Activated T-cell treated with anti-CD3 and anti-CD28 coated beads, Interleukin-2, amount 50 U/mL, for 1 hour (primary cell): Measurements from ENCODE around the gene CYB5B.
A peak's percentile ranks its signal among the peaks of the same experiment; 100 is the strongest.

ENCODE experiments used
- DNase-seq: peaks from one replicate; pipeline ENCODE4 v3.0.0-alpha.2; 2020

Gene CYB5B

GRCh38 chr16:69424053-69424934 is at the start of gene CYB5B:
Gene CYB5B (plus strand): TSS chr16:69424619. CDS start chr16:69424684, 65 bp downstream.
- peak; percentile 92 for DNase-seq

- no peak for DNase-seq
These were observed 47.9 kb upstream of the CYB5B start for GRCh38 chr16:69376393-69377059.

GRCh38 chr16:69378036-69378435 is 46.4 kb upstream of the CYB5B start:
- no peak for DNase-seq

- DNase-seq: no peak
These were observed 45.7 kb upstream of the CYB5B start for GRCh38 chr16:69378760-69379159.

- DNase-seq: no peak
These were observed 43.2 kb upstream of the CYB5B start for GRCh38 chr16:69381231-69381630.

GRCh38 chr16:69382421-69382820 is 42.0 kb upstream of the CYB5B start:
- no peak for DNase-seq

- no peak for DNase-seq
These were observed 39.4 kb upstream of the CYB5B start for GRCh38 chr16:69384974-69385373.

- DNase-seq: no peak
These were observed 37.8 kb upstream of the CYB5B start for GRCh38 chr16:69386596-69386995.

- no peak for DNase-seq
These were observed 30.2 kb upstream of the CYB5B start for GRCh38 chr16:69393898-69394849.

- DNase-seq: no peak
These were observed 28.6 kb upstream of the CYB5B start for GRCh38 chr16:69395859-69396186.

GRCh38 chr16:69396187-69397061 is 28.0 kb upstream of the CYB5B start:
- DNase-seq: peak; percentile 46

- no peak for DNase-seq
These were observed 26.4 kb upstream of the CYB5B start for GRCh38 chr16:69397821-69398521.

GRCh38 chr16:69399361-69399760 is 25.1 kb upstream of the CYB5B start:
- DNase-seq: no peak

GRCh38 chr16:69402439-69402838 is 22.0 kb upstream of the CYB5B start:
- DNase-seq: no peak

GRCh38 chr16:69404275-69404805 is 20.1 kb upstream of the CYB5B start:
- no peak for DNase-seq

GRCh38 chr16:69405326-69405725 is 19.1 kb upstream of the CYB5B start:
- DNase-seq: no peak

- no peak for DNase-seq
These were observed 18.7 kb upstream of the CYB5B start for GRCh38 chr16:69405757-69406156.

GRCh38 chr16:69406780-69407331 is 17.6 kb upstream of the CYB5B start:
- DNase-seq: no peak

- no peak for DNase-seq
These were observed 16.6 kb upstream of the CYB5B start for GRCh38 chr16:69407702-69408323.

GRCh38 chr16:69408475-69408874 is 15.9 kb upstream of the CYB5B start:
- no peak for DNase-seq
